HK-2 (cell line): Measurements from ENCODE around the gene RNF6.
A peak's percentile ranks its signal among the peaks of the same experiment; 100 is the strongest.

Experiments
- DNase-seq: peaks from one replicate; pipeline ENCODE4 v3.0.0-alpha.2; 2018; ENCODE audit not compliant: unreplicated experiment

Gene RNF6

GRCh38 chr13:26225896-26226617 lies 3.9 kb upstream of the RNF6 start:
- DNase-seq, result no peak

- no peak for DNase-seq
Observed at GRCh38 chr13:26222520-26223046, 469 bp upstream of the RNF6 start.

- no peak for DNase-seq
Observed at GRCh38 chr13:26221399-26221720, 754 bp downstream of the RNF6 start.

- DNase-seq, result no peak
Observed at GRCh38 chr13:26220575-26220974, 1.5 kb downstream of the RNF6 start.

GRCh38 chr13:26219726-26220125 lies 2.4 kb downstream of the RNF6 start:
- DNase-seq, result no peak

- no peak for DNase-seq
Observed at GRCh38 chr13:26216042-26216441, 6.1 kb downstream of the RNF6 start.

- DNase-seq, result no peak
Observed at GRCh38 chr13:26213982-26214381, 8.1 kb downstream of the RNF6 start.

- DNase-seq, result no peak
Observed at GRCh38 chr13:26213345-26213744, 8.8 kb downstream of the RNF6 start.

GRCh38 chr13:26208287-26208686 lies 13.8 kb downstream of the RNF6 start:
- no peak for DNase-seq

GRCh38 chr13:26202365-26202972 lies 19.6 kb downstream of the RNF6 start:
- no peak for DNase-seq

- DNase-seq, result no peak
Observed at GRCh38 chr13:26200811-26201210, 21.3 kb downstream of the RNF6 start.

GRCh38 chr13:26198116-26198515 lies 24.0 kb downstream of the RNF6 start:
- DNase-seq, result no peak

- no peak for DNase-seq
Observed at GRCh38 chr13:26197298-26197697, 24.8 kb downstream of the RNF6 start.

- no peak for DNase-seq
Observed at GRCh38 chr13:26186995-26187394, 35.1 kb downstream of the RNF6 start.

- peak; percentile 81 for DNase-seq
Observed at GRCh38 chr13:26186118-26186870, 35.8 kb downstream of the RNF6 start.

- DNase-seq, result no peak
Observed at GRCh38 chr13:26185720-26186117, 36.4 kb downstream of the RNF6 start.

GRCh38 chr13:26184791-26185250 lies 37.3 kb downstream of the RNF6 start:
- peak; percentile 35 for DNase-seq

- no peak for DNase-seq
Observed at GRCh38 chr13:26183416-26183815, 38.7 kb downstream of the RNF6 start.

GRCh38 chr13:26179344-26179743 lies 42.8 kb downstream of the RNF6 start:
- no peak for DNase-seq

- DNase-seq, result no peak
Observed at GRCh38 chr13:26168835-26169234, 53.3 kb downstream of the RNF6 start.

GRCh38 chr13:26168237-26168814 lies 53.8 kb downstream of the RNF6 start:
- no peak for DNase-seq

- no peak for DNase-seq
Observed at GRCh38 chr13:26163812-26164211, 58.3 kb downstream of the RNF6 start.
